HG03354 (cell line): ENCODE measurements around the gene SPPL2C.

ENCODE experiments used
- ATAC-seq: cut with Tn5 transposase; IDR thresholded peaks from one replicate; pipeline ENCODE4 v1.9.1; 2021; ENCODE audit warnings: mild to moderate bottlenecking; ENCODE audit not compliant: unreplicated experiment, poor library complexity, severe bottlenecking

SPPL2C gene

GRCh38 chr17:45828171-45828570, 16.5 kb upstream of the SPPL2C start:
- no peak for ATAC-seq

- no peak for ATAC-seq
Observed at GRCh38 chr17:45828582-45829133, 16.0 kb upstream of the SPPL2C start.

- ATAC-seq, result no peak
Observed at GRCh38 chr17:45833920-45834319, 10.8 kb upstream of the SPPL2C start.

GRCh38 chr17:45834471-45835396, 9.9 kb upstream of the SPPL2C start:
- ATAC-seq, result no peak

GRCh38 chr17:45835481-45835880, 9.2 kb upstream of the SPPL2C start:
- ATAC-seq, result no peak

- no peak for ATAC-seq
Observed at GRCh38 chr17:45836047-45837044, 8.3 kb upstream of the SPPL2C start.

- no peak for ATAC-seq
Observed at GRCh38 chr17:45837187-45837586, 7.5 kb upstream of the SPPL2C start.

- ATAC-seq, result no peak
Observed at GRCh38 chr17:45837603-45838002, 7.1 kb upstream of the SPPL2C start.

GRCh38 chr17:45838751-45839295, 5.9 kb upstream of the SPPL2C start:
- no peak for ATAC-seq

GRCh38 chr17:45839442-45839841, 5.2 kb upstream of the SPPL2C start:
- no peak for ATAC-seq

GRCh38 chr17:45841186-45841585, 3.5 kb upstream of the SPPL2C start:
- ATAC-seq, result no peak

GRCh38 chr17:45841883-45842525, 2.7 kb upstream of the SPPL2C start:
- no peak for ATAC-seq

- ATAC-seq, result no peak
Observed at GRCh38 chr17:45843722-45844121, 959 bp upstream of the SPPL2C start.

- no peak for ATAC-seq
Observed at GRCh38 chr17:45845376-45846185, 900 bp downstream of the SPPL2C start.

- ATAC-seq, result no peak
Observed at GRCh38 chr17:45846223-45846622, 1.5 kb downstream of the SPPL2C start.

GRCh38 chr17:45846646-45847045, 2.0 kb downstream of the SPPL2C start:
- no peak for ATAC-seq

GRCh38 chr17:45847101-45847500, 2.4 kb downstream of the SPPL2C start:
- no peak for ATAC-seq

- no peak for ATAC-seq
Observed at GRCh38 chr17:45847747-45848146, 3.1 kb downstream of the SPPL2C start.

- ATAC-seq, result no peak
Observed at GRCh38 chr17:45848405-45848804, 3.7 kb downstream of the SPPL2C start.
